LoVo (cell line): ENCODE measurements around the gene EIF4E1B.

Source experiments
- DNase-seq: peaks from one replicate; pipeline ENCODE4 v3.0.0-alpha.2; 2016; ENCODE audit warnings: low spot score

Gene EIF4E1B

GRCh38 chr5:176606032-176606431 is 24.4 kb upstream of the EIF4E1B start:
- no peak for DNase-seq

- no peak for DNase-seq
Measured at GRCh38 chr5:176606875-176607274, 23.6 kb upstream of the EIF4E1B start.

GRCh38 chr5:176608142-176608705 is 22.3 kb upstream of the EIF4E1B start:
- no peak for DNase-seq

- no peak for DNase-seq
Measured at GRCh38 chr5:176608937-176609723, 21.3 kb upstream of the EIF4E1B start.

GRCh38 chr5:176609724-176610434 is 20.6 kb upstream of the EIF4E1B start, which contains the start of gene GPRIN1:
Gene GPRIN1 (minus strand): TSS chr5:176610156. CDS start chr5:176599834, 10,322 bp downstream.
- DNase-seq, result peak; percentile 80

GRCh38 chr5:176610435-176610773 is 20.1 kb upstream of the EIF4E1B start:
- no peak for DNase-seq

GRCh38 chr5:176611435-176611834 is 19.0 kb upstream of the EIF4E1B start:
- DNase-seq, result peak; percentile 74

GRCh38 chr5:176612008-176612407 is 18.5 kb upstream of the EIF4E1B start:
- no peak for DNase-seq

- no peak for DNase-seq
Measured at GRCh38 chr5:176612855-176613254, 17.6 kb upstream of the EIF4E1B start.

- DNase-seq, result no peak
Measured at GRCh38 chr5:176614805-176615478, 15.5 kb upstream of the EIF4E1B start.

- no peak for DNase-seq
Measured at GRCh38 chr5:176616511-176616910, 14.0 kb upstream of the EIF4E1B start.

GRCh38 chr5:176618783-176619182 is 11.7 kb upstream of the EIF4E1B start:
- DNase-seq, result no peak

- DNase-seq, result no peak
Measured at GRCh38 chr5:176619203-176619568, 11.3 kb upstream of the EIF4E1B start.

- no peak for DNase-seq
Measured at GRCh38 chr5:176619569-176620332, 10.7 kb upstream of the EIF4E1B start.

GRCh38 chr5:176620333-176620981 is 10.0 kb upstream of the EIF4E1B start:
- no peak for DNase-seq

GRCh38 chr5:176621661-176622079 is 8.8 kb upstream of the EIF4E1B start:
- no peak for DNase-seq

- no peak for DNase-seq
Measured at GRCh38 chr5:176624142-176624541, 6.3 kb upstream of the EIF4E1B start.

GRCh38 chr5:176624938-176625337 is 5.5 kb upstream of the EIF4E1B start:
- DNase-seq, result no peak

GRCh38 chr5:176625512-176625911 is 5.0 kb upstream of the EIF4E1B start:
- no peak for DNase-seq

GRCh38 chr5:176625966-176626875 is 4.3 kb upstream of the EIF4E1B start:
- peak; percentile 23 for DNase-seq
